ENCODE measurements around the gene MUC2.

The MUC2 gene

DNA sequence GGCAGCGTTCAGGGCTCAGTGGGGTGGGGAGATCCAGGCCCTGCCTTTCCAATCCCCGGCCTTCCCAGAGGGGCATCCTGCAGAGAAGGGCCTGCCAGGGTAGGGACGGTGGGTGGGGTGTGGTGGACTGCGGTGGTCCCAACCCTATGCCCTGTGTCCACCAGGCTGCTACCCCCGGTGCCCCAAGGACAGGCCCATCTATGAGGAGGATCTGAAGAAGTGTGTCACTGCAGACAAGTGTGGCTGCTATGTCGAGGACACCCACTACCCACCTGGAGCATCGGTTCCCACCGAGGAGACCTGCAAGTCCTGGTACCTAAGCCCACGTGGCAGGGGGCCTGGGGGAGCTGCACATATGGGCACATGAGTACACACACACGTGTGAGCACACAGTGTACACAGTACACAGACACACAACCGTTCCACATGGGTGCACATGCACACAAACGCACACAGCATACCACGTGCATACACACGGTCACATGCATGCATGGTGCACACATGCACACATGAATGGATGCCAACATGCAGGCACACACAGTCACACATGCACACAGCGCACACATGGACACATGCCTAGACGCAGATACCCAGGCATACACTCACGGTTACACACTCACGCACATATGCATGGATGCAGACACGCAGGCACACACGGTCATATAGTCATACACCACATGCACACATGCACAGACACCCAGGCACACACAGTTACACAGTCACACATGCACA lies 16.1 kb downstream of the MUC2 start:
- Histone ChIP-seq H4K12ac (ENCODE audit: low read depth, low read length) (no peak overlapping the region), H3K14ac (ENCODE audit: low read length) (no peak overlapping the region), H2AFZ (ENCODE audit: insufficient read depth, low read length, poor library complexity) (no peak overlapping the region), H3K4ac (ENCODE audit: low read depth, low read length) (no peak overlapping the region), H3K27ac (ENCODE audit: low read depth, low read length) (no peak overlapping the region), H3K23ac (ENCODE audit: low read length) (no peak overlapping the region), H3K36me3 (ENCODE audit: control insufficient read depth in 1 of 2, insufficient read depth in 2 of 2, low read length in 2 of 2) (peaks cover 0 to 2% of the 10 kb centered on the region in 2 experiments), H3K18ac (ENCODE audit: low read length) (no peak overlapping the region), H2BK5ac (ENCODE audit: low read depth, low read length, poor library complexity) (no peak overlapping the region), H4K91ac (ENCODE audit: low read depth, low read length) (no peak overlapping the region), H3K4me1 (ENCODE audit: control insufficient read depth in 1 of 2, insufficient read depth in 2 of 2, low read length in 2 of 2) (no peaks in the 10 kb centered on the region), H3K27me3 (ENCODE audit: insufficient read depth, low read length) (no peaks in the 10 kb centered on the region), H3K9me3 (ENCODE audit: insufficient read depth, low read depth, low read length) (peaks cover 69% of the 10 kb centered on the region), H3K79me2 (ENCODE audit: control insufficient read depth, insufficient read depth, low read length, poor library complexity) (no peaks in the 10 kb centered on the region), H4K8ac (ENCODE audit: low read depth, low read length) (no peak overlapping the region), H3K4me3 (ENCODE audit: low read depth, low read length) (peak overlapping the region; percentile 45), H3K9ac (ENCODE audit: low read length) (no peak overlapping the region), H2AK5ac (ENCODE audit: low read length) (no peak overlapping the region), H3K79me1 (ENCODE audit: low read length) (no peaks in the 10 kb centered on the region), H2BK12ac (ENCODE audit: low read length) (no peak overlapping the region), H3K4me2 (ENCODE audit: low read length) (no peak overlapping the region), H2BK120ac (ENCODE audit: insufficient read depth, low read length, poor library complexity) (no peak overlapping the region)
- no CpG with 5 or more reads among the region's 20 CpGs for WGBS (ENCODE audit: extremely low coverage, insufficient coverage, insufficient read length)
- DNase-seq, result no peak

DNA sequence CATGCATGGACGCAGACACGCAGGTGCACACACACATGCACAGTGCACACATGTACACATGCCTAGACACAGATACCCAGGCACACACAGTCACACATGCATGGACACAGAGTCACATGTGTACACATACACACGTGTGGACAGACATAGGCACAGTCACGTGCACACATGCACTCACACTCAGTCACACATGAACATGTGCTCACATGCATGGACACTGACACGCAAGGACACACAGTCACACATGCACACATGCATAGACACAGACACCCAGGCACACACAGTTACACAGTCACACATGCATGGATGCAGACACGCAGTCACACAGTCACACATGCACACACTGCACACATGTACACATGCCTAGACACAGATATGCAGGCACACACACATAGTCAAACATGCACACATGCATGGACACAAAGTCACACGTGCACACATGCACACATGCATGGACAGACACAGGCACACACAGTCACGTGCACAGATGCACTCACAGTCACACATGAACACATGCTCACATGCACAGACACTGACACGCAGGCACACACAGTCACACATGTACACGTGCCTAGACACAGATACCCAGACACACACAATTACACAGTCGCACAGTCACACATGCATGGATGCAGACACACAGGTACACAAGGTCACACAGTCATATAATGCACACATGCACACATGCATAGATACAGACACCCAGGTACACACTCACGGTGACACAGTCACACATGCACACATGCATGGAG lies 16.8 kb downstream of the MUC2 start:
- Histone ChIP-seq H3K79me1 (ENCODE audit: low read length) (no peaks in the 10 kb centered on the region), H3K79me2 (ENCODE audit: control insufficient read depth, insufficient read depth, low read length, poor library complexity) (no peaks in the 10 kb centered on the region), H3K4ac (ENCODE audit: low read depth, low read length) (no peak overlapping the region), H3K4me1 (ENCODE audit: control insufficient read depth in 1 of 2, insufficient read depth in 2 of 2, low read length in 2 of 2) (no peaks in the 10 kb centered on the region), H3K23ac (ENCODE audit: low read length) (peak overlapping the region; percentile 29), H3K14ac (ENCODE audit: low read length) (no peak overlapping the region), H2AK5ac (ENCODE audit: low read length) (no peak overlapping the region), H3K27me3 (ENCODE audit: insufficient read depth, low read length) (no peaks in the 10 kb centered on the region), H4K12ac (ENCODE audit: low read depth, low read length) (no peak overlapping the region), H2BK120ac (ENCODE audit: insufficient read depth, low read length, poor library complexity) (no peak overlapping the region), H3K18ac (ENCODE audit: low read length) (no peak overlapping the region), H2BK12ac (ENCODE audit: low read length) (no peak overlapping the region), H3K4me2 (ENCODE audit: low read length) (no peak overlapping the region), H2BK5ac (ENCODE audit: low read depth, low read length, poor library complexity) (no peak overlapping the region), H3K27ac (ENCODE audit: low read depth, low read length) (no peak overlapping the region), H3K9me3 (ENCODE audit: insufficient read depth, low read depth, low read length) (peaks cover 70% of the 10 kb centered on the region), H3K9ac (ENCODE audit: low read length) (no peak overlapping the region), H2AFZ (ENCODE audit: insufficient read depth, low read length, poor library complexity) (no peak overlapping the region), H3K36me3 (ENCODE audit: control insufficient read depth in 1 of 2, insufficient read depth in 2 of 2, low read length in 2 of 2) (peaks cover 0 to 2% of the 10 kb centered on the region in 2 experiments), H4K91ac (ENCODE audit: low read depth, low read length) (no peak overlapping the region), H4K8ac (ENCODE audit: low read depth, low read length) (no peak overlapping the region), H3K4me3 (ENCODE audit: low read depth, low read length) (peak overlapping the region; percentile 54)
- WGBS (ENCODE audit: extremely low coverage, insufficient coverage, insufficient read length), result no CpG with 5 or more reads among the region's 12 CpGs
- DNase-seq, result no peak

DNA sequence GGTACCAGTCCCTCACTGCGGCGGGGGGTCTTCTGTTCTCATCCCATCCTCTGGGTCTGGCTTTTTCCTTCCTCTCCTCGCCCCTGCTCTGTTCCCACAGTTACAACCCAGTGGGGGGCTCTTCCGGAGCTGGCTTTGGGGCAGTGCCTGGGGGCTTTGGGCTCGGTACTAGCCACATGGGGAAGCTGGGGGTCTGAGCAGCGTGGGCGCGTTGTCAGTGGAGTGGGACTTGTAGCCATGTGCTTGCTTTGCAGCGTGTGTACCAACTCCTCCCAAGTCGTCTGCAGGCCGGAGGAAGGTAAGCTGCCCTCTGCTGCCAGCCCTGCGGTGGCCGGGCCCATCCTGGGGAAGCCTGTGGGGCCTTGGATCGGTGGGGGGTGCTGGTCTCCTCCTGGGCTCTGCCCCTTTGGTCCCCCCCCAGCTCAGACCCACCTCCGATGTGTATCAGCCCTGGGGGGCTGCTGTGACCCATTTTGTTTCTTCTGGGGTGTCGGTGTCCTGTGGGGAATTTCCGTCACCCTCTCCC lies 17.5 kb downstream of the MUC2 start:
- H2BK5ac ChIP-seq (ENCODE audit: low read depth, low read length, poor library complexity), result no peak overlapping the region
- H4K12ac ChIP-seq (ENCODE audit: low read depth, low read length), result no peak overlapping the region
- H3K27me3 ChIP-seq (ENCODE audit: insufficient read depth, low read length), result no peaks in the 10 kb centered on the region
- no peaks in the 10 kb centered on the region for H3K79me1 ChIP-seq (ENCODE audit: low read length)
- no peak overlapping the region for H2AFZ ChIP-seq (ENCODE audit: insufficient read depth, low read length, poor library complexity)
- H4K91ac ChIP-seq (ENCODE audit: low read depth, low read length), result no peak overlapping the region
- WGBS (ENCODE audit: extremely low coverage, insufficient coverage, insufficient read length), result no CpG with 5 or more reads among the region's 17 CpGs
- H3K79me2 ChIP-seq (ENCODE audit: control insufficient read depth, insufficient read depth, low read length, poor library complexity), result no peaks in the 10 kb centered on the region
- no peak overlapping the region for H2BK12ac ChIP-seq (ENCODE audit: low read length)
- H3K4me3 ChIP-seq (ENCODE audit: low read depth, low read length), result no peak overlapping the region
- no peak overlapping the region for H3K23ac ChIP-seq (ENCODE audit: low read length)
- no peak overlapping the region for H2AK5ac ChIP-seq (ENCODE audit: low read length)
- no peak overlapping the region for H2BK120ac ChIP-seq (ENCODE audit: insufficient read depth, low read length, poor library complexity)
- no peak overlapping the region for H3K4ac ChIP-seq (ENCODE audit: low read depth, low read length)
- H4K8ac ChIP-seq (ENCODE audit: low read depth, low read length), result no peak overlapping the region
- no peaks in the 10 kb centered on the region for H3K4me1 ChIP-seq (ENCODE audit: control insufficient read depth in 1 of 2, insufficient read depth in 2 of 2, low read length in 2 of 2)
- no peak overlapping the region for H3K27ac ChIP-seq (ENCODE audit: low read depth, low read length)
- peaks cover 0 to 2% of the 10 kb centered on the region in 2 experiments for H3K36me3 ChIP-seq (ENCODE audit: control insufficient read depth in 1 of 2, insufficient read depth in 2 of 2, low read length in 2 of 2)
- H3K9me3 ChIP-seq (ENCODE audit: insufficient read depth, low read depth, low read length), result peaks cover 67% of the 10 kb centered on the region
- H3K4me2 ChIP-seq (ENCODE audit: low read length), result no peak overlapping the region
- H3K14ac ChIP-seq (ENCODE audit: low read length), result no peak overlapping the region
- no peak overlapping the region for H3K9ac ChIP-seq (ENCODE audit: low read length)
- no peak for DNase-seq
- no peak overlapping the region for H3K18ac ChIP-seq (ENCODE audit: low read length)

DNA sequence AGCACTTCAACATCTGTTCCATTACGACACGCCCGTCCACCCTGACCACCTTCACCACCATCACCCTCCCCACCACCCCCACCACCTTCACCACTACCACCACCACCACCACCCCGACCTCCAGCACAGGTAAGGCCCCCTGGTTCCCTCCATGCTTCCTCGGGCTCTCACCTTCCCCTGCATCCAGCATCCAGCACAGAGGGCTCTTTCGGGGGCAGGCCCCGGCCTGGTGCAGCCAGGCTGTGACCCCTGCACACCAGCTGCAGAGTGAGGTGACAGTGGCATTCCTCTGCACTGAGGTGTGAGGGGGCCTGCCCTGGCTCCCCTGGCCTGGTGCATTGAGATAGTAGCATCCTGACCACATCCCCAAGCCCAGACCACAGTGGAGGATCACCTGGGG lies 18.2 kb downstream of the MUC2 start:
- Histone ChIP-seq H3K9ac (ENCODE audit: low read length) (no peak overlapping the region), H2BK120ac (ENCODE audit: insufficient read depth, low read length, poor library complexity) (no peak overlapping the region), H3K18ac (ENCODE audit: low read length) (no peak overlapping the region), H3K4me3 (ENCODE audit: low read depth, low read length) (no peak overlapping the region), H3K9me3 (ENCODE audit: insufficient read depth, low read depth, low read length) (peaks cover 60% of the 10 kb centered on the region), H3K4me2 (ENCODE audit: low read length) (no peak overlapping the region), H3K4me1 (ENCODE audit: control insufficient read depth in 1 of 2, insufficient read depth in 2 of 2, low read length in 2 of 2) (no peaks in the 10 kb centered on the region), H3K4ac (ENCODE audit: low read depth, low read length) (no peak overlapping the region), H3K23ac (ENCODE audit: low read length) (no peak overlapping the region), H2AK5ac (ENCODE audit: low read length) (no peak overlapping the region), H3K36me3 (ENCODE audit: control insufficient read depth in 1 of 2, insufficient read depth in 2 of 2, low read length in 2 of 2) (peaks cover 0 to 2% of the 10 kb centered on the region in 2 experiments), H2BK12ac (ENCODE audit: low read length) (no peak overlapping the region), H3K79me1 (ENCODE audit: low read length) (no peaks in the 10 kb centered on the region), H4K12ac (ENCODE audit: low read depth, low read length) (no peak overlapping the region), H3K14ac (ENCODE audit: low read length) (no peak overlapping the region), H3K27ac (ENCODE audit: low read depth, low read length) (no peak overlapping the region), H2BK5ac (ENCODE audit: low read depth, low read length, poor library complexity) (no peak overlapping the region), H2AFZ (ENCODE audit: insufficient read depth, low read length, poor library complexity) (no peak overlapping the region), H3K79me2 (ENCODE audit: control insufficient read depth, insufficient read depth, low read length, poor library complexity) (no peaks in the 10 kb centered on the region), H4K8ac (ENCODE audit: low read depth, low read length) (no peak overlapping the region), H3K27me3 (ENCODE audit: insufficient read depth, low read length) (no peaks in the 10 kb centered on the region), H4K91ac (ENCODE audit: low read depth, low read length) (no peak overlapping the region)
- WGBS (ENCODE audit: extremely low coverage, insufficient coverage, insufficient read length), result no CpG with 5 or more reads among the region's 7 CpGs
- no peak for DNase-seq
